GM20000 (cell line): ENCODE data around the gene N4BP2L1.

Source experiments
- DNase-seq: peaks from one replicate; pipeline ENCODE4 v3.0.0; 2012; ENCODE audit warnings: low spot score
- CTCF ChIP-seq: IDR thresholded peaks from 2 replicates; pipeline ENCODE4 v1.5.1; 2012; ENCODE audit warnings: mild to moderate bottlenecking, control low read depth; ENCODE audit errors: extremely low read depth, missing control alignments

N4BP2L1 gene

GRCh38 chr13:32431361-32431760, 3.4 kb upstream of the N4BP2L1 start:
- TF ChIP-seq CTCF: no peak
- DNase-seq: no peak

GRCh38 chr13:32430018-32430747, 2.3 kb upstream of the N4BP2L1 start:
- no peak for TF ChIP-seq CTCF
- DNase-seq: no peak

GRCh38 chr13:32429433-32429909, 1.5 kb upstream of the N4BP2L1 start:
- DNase-seq: no peak
- no peak for TF ChIP-seq CTCF

GRCh38 chr13:32428581-32429432, 877 bp upstream of the N4BP2L1 start:
- DNase-seq: no peak
- TF ChIP-seq CTCF: no peak

GRCh38 chr13:32426990-32427851, 709 bp downstream of the N4BP2L1 start:
- DNase-seq: peak; percentile 62
- TF ChIP-seq CTCF: no peak

- no peak for TF ChIP-seq CTCF
- peak; percentile 77 for DNase-seq
Observed at GRCh38 chr13:32426191-32426989, 1.5 kb downstream of the N4BP2L1 start.
